Measurements from ENCODE around the gene MYO1B.

MYO1B gene

DNA sequence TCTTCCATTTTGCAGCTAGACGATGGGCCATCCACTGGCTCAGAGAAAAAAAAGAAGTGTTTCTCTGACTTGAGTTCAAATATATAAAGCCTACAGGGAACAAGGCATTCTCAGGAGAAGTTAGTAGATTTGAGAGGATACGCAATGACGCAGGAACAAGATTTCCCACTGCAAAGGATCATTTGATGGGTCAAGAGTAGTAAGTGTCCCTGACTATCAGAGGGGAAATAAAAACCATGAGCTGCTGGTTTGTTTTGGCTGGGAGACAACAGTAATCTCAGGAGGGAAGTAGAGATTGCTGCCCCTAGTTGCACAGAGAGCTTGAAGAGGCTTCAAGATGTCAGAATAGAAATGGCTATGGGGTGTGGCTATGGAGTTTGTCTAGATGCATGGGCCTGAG is 22.3 kb upstream of the MYO1B start:
- Histone ChIP-seq H3K9ac (ENCODE audit: low read depth in 1 of 2, low read length in 2 of 2) (no peak overlapping the region), H3K27ac (ENCODE audit: low read depth in 2 of 2, low read length in 2 of 2) (no peak overlapping the region), H3K27me3 (ENCODE audit: control insufficient read depth in 2 of 2, insufficient read depth in 2 of 2, low read length in 2 of 2) (no peaks in the 10 kb centered on the region), H3K4me1 (ENCODE audit: control insufficient read depth in 2 of 2, insufficient read depth in 2 of 2, low read length in 2 of 2) (peaks cover 2 to 4% of the 10 kb centered on the region in 2 donors), H3K9me3 (ENCODE audit: control insufficient read depth in 2 of 2, low read length in 2 of 2) (no peaks in the 10 kb centered on the region), H3K36me3 (ENCODE audit: control insufficient read depth in 2 of 2, insufficient read depth in 2 of 2, low read length in 2 of 2) (no peaks in the 10 kb centered on the region), H3K4me3 (ENCODE audit: low read length in 2 of 2) (no peak overlapping the region)

DNA sequence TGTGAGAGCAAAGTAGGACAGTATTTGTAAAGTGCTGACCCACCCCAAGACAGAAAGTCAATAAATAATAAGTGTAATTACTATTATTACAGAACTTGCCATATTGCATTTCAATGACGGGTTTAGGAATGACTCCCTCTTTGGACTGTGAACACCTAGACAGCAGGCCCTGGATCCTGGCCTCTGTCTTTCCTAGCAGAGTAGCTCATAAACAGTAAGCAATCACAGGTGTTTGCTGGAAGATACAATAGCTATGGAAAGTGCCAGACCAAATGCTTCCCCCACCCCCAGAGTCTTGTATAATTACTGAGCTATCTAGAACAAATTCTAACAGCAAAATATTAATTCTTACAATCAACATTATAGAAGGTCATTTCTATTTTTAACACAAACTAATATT is 20.1 kb upstream of the MYO1B start:
- H3K27me3 ChIP-seq (ENCODE audit: control insufficient read depth in 2 of 2, insufficient read depth in 2 of 2, low read length in 2 of 2): no peaks in the 10 kb centered on the region
- no peak overlapping the region for H3K27ac ChIP-seq (ENCODE audit: low read depth in 2 of 2, low read length in 2 of 2)
- H3K4me1 ChIP-seq (ENCODE audit: control insufficient read depth in 2 of 2, insufficient read depth in 2 of 2, low read length in 2 of 2): no peaks in the 10 kb centered on the region
- no peak overlapping the region for H3K4me3 ChIP-seq (ENCODE audit: low read length in 2 of 2)
- H3K9me3 ChIP-seq (ENCODE audit: control insufficient read depth in 2 of 2, low read length in 2 of 2): no peaks in the 10 kb centered on the region
- no peaks in the 10 kb centered on the region for H3K36me3 ChIP-seq (ENCODE audit: control insufficient read depth in 2 of 2, insufficient read depth in 2 of 2, low read length in 2 of 2)
- H3K9ac ChIP-seq (ENCODE audit: low read depth in 1 of 2, low read length in 2 of 2): no peak overlapping the region

DNA sequence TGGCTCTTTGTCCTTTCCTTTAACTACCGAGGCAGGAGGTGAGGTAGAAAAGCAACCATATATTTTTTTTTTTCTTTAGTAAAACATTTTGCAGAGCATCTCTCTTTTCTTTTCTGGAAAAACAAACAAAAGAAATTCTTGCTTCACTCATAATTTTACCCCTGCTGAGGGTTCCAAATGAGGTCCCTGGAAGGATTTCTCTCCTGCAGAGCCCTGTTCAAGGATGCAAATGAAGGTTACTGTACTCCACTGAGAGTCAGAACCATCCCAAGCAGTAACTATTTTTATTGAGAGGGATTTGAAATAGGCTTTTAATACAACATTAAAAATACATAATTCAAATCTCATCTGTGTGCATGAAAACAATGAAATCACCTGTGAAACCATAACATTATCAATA is 19.5 kb upstream of the MYO1B start:
- H3K9me3 ChIP-seq (ENCODE audit: control insufficient read depth in 2 of 2, low read length in 2 of 2): no peaks in the 10 kb centered on the region
- H3K36me3 ChIP-seq (ENCODE audit: control insufficient read depth in 2 of 2, insufficient read depth in 2 of 2, low read length in 2 of 2): no peaks in the 10 kb centered on the region
- no peaks in the 10 kb centered on the region for H3K27me3 ChIP-seq (ENCODE audit: control insufficient read depth in 2 of 2, insufficient read depth in 2 of 2, low read length in 2 of 2)
- H3K4me3 ChIP-seq (ENCODE audit: low read length in 2 of 2): no peak overlapping the region
- no peak overlapping the region for H3K9ac ChIP-seq (ENCODE audit: low read depth in 1 of 2, low read length in 2 of 2)
- no peak overlapping the region for H3K27ac ChIP-seq (ENCODE audit: low read depth in 2 of 2, low read length in 2 of 2)
- no peaks in the 10 kb centered on the region for H3K4me1 ChIP-seq (ENCODE audit: control insufficient read depth in 2 of 2, insufficient read depth in 2 of 2, low read length in 2 of 2)

DNA sequence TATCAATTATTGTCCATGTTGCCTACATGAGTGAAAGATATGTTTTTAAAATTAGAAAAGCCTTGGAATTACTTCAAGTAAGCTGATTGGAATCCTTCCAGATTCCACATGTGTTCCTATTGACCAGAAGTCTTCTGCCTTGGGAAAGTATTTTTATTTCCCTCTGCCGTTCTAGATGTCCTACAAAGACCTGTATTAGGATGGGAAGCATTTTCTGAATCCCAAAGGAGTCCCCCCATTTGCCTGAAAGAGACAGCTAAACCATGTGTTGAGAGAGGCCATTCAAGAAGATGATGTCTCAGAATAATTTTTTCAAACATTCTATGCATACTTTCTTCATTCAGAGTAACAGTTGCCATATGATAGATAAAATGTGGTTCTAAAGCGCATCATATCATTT is 19.0 kb upstream of the MYO1B start:
- H3K4me3 ChIP-seq (ENCODE audit: low read length in 2 of 2): no peak overlapping the region
- H3K36me3 ChIP-seq (ENCODE audit: control insufficient read depth in 2 of 2, insufficient read depth in 2 of 2, low read length in 2 of 2): no peaks in the 10 kb centered on the region
- no peak overlapping the region for H3K27ac ChIP-seq (ENCODE audit: low read depth in 2 of 2, low read length in 2 of 2)
- H3K4me1 ChIP-seq (ENCODE audit: control insufficient read depth in 2 of 2, insufficient read depth in 2 of 2, low read length in 2 of 2): no peaks in the 10 kb centered on the region
- H3K9ac ChIP-seq (ENCODE audit: low read depth in 1 of 2, low read length in 2 of 2): no peak overlapping the region
- no peaks in the 10 kb centered on the region for H3K27me3 ChIP-seq (ENCODE audit: control insufficient read depth in 2 of 2, insufficient read depth in 2 of 2, low read length in 2 of 2)
- no peaks in the 10 kb centered on the region for H3K9me3 ChIP-seq (ENCODE audit: control insufficient read depth in 2 of 2, low read length in 2 of 2)

DNA sequence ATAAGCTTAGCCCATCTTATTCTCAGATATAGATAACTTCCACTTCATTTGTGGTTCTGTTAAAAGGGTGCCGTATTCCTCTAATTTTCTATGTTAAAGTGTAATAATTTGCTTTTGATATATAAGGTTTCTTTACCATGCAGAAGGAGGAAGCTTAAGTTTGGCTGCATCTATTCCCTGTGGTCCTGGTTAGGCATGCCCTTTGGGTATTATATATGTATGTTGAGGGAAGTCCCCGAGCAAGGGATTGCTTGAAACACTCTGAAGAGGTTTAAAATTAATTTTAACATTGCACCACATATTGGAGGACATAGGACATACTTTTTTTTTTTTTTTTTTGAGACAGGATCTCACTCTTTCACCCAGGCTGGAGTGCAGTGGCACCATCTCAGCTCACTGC is 16.9 kb upstream of the MYO1B start:
- Histone ChIP-seq H3K4me1 (ENCODE audit: control insufficient read depth in 2 of 2, insufficient read depth in 2 of 2, low read length in 2 of 2) (peaks cover 0 to 3% of the 10 kb centered on the region in 2 donors), H3K9me3 (ENCODE audit: control insufficient read depth in 2 of 2, low read length in 2 of 2) (no peaks in the 10 kb centered on the region), H3K36me3 (ENCODE audit: control insufficient read depth in 2 of 2, insufficient read depth in 2 of 2, low read length in 2 of 2) (no peaks in the 10 kb centered on the region), H3K27ac (ENCODE audit: low read depth in 2 of 2, low read length in 2 of 2) (no peak overlapping the region), H3K4me3 (ENCODE audit: low read length in 2 of 2) (no peak overlapping the region), H3K27me3 (ENCODE audit: control insufficient read depth in 2 of 2, insufficient read depth in 2 of 2, low read length in 2 of 2) (no peaks in the 10 kb centered on the region), H3K9ac (ENCODE audit: low read depth in 1 of 2, low read length in 2 of 2) (no peak overlapping the region)

DNA sequence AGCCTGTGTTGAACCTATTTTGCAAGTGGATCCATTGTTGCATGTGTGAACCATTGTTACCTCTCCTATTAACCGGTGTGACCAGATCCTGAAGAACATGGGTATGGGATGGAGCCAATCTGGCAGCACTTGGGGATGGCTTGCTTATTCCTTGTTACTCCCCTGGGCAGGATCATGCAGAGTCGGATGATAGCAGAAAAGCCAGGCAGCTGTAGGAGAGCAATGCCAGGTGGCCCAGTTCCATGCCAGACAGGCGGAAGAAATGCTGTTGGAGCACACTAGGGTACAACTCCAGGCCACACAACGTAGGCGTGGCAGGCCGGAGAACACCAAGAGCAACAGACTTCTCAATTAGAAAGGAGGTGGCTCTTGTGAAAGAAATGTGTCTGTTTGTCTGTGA is 16.3 kb upstream of the MYO1B start:
- H3K27me3 ChIP-seq (ENCODE audit: control insufficient read depth in 2 of 2, insufficient read depth in 2 of 2, low read length in 2 of 2): no peaks in the 10 kb centered on the region
- H3K9ac ChIP-seq (ENCODE audit: low read depth in 1 of 2, low read length in 2 of 2): no peak overlapping the region
- H3K4me3 ChIP-seq (ENCODE audit: low read length in 2 of 2): no peak overlapping the region
- no peak overlapping the region for H3K27ac ChIP-seq (ENCODE audit: low read depth in 2 of 2, low read length in 2 of 2)
- H3K36me3 ChIP-seq (ENCODE audit: control insufficient read depth in 2 of 2, insufficient read depth in 2 of 2, low read length in 2 of 2): no peaks in the 10 kb centered on the region
- H3K9me3 ChIP-seq (ENCODE audit: control insufficient read depth in 2 of 2, low read length in 2 of 2): no peaks in the 10 kb centered on the region
- H3K4me1 ChIP-seq (ENCODE audit: control insufficient read depth in 2 of 2, insufficient read depth in 2 of 2, low read length in 2 of 2): peaks cover 0 to 3% of the 10 kb centered on the region in 2 donors

DNA sequence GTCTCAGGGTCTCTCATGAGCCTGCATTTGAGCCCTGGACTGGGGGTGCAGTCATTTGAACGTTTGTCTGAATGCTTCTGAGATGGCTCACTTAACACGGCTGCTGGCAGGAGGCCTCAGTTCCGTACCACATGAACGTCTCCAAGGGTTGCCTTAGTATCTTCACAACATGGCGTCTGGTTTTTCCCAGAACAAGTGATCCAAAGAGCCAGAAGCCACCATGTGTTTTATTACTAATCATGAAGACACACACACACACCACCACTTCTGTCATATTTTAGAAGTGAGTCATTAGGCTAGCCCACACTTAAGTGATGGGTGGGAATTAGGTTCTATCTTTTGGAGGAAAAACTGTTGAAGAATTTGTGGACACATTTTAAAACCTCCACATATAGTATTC is 15.0 kb upstream of the MYO1B start:
- Histone ChIP-seq H3K27me3 (ENCODE audit: control insufficient read depth in 2 of 2, insufficient read depth in 2 of 2, low read length in 2 of 2) (no peaks in the 10 kb centered on the region), H3K27ac (ENCODE audit: low read depth in 2 of 2, low read length in 2 of 2) (no peak overlapping the region)

DNA sequence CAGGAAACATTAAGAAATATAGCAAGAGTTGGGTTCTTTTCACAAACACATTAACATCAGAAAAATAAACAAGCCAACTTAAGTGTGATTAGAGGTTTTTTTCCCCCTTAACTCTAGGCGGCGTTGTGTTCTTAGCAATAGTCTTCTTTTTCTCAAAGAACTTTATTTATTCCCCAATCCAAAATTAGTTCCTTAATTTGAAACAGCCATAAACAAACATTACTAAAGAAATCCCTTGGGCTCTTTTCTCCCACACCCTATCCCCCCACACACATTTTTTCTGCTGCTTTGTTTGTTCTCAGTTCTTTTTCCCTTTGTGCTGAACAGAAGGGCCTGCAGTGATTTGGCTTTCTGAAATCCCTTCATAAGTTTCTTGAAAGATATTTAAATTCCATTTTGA is 13.2 kb upstream of the MYO1B start:
- H3K9ac ChIP-seq (ENCODE audit: low read depth in 1 of 2, low read length in 2 of 2): no peak overlapping the region
- H3K27ac ChIP-seq (ENCODE audit: low read depth in 2 of 2, low read length in 2 of 2): no peak overlapping the region
- H3K27me3 ChIP-seq (ENCODE audit: control insufficient read depth in 2 of 2, insufficient read depth in 2 of 2, low read length in 2 of 2): no peaks in the 10 kb centered on the region

More for the DNA sequence above, 15.0 kb upstream of the MYO1B start:
- Histone ChIP-seq H3K9me3 (ENCODE audit: control insufficient read depth in 2 of 2, low read length in 2 of 2) (no peaks in the 10 kb centered on the region), H3K36me3 (ENCODE audit: control insufficient read depth in 2 of 2, insufficient read depth in 2 of 2, low read length in 2 of 2) (no peaks in the 10 kb centered on the region), H3K4me3 (ENCODE audit: low read length in 2 of 2) (no peak overlapping the region), H3K9ac (ENCODE audit: low read depth in 1 of 2, low read length in 2 of 2) (no peak overlapping the region), H3K4me1 (ENCODE audit: control insufficient read depth in 2 of 2, insufficient read depth in 2 of 2, low read length in 2 of 2) (peaks cover 0 to 3% of the 10 kb centered on the region in 2 donors)

DNA sequence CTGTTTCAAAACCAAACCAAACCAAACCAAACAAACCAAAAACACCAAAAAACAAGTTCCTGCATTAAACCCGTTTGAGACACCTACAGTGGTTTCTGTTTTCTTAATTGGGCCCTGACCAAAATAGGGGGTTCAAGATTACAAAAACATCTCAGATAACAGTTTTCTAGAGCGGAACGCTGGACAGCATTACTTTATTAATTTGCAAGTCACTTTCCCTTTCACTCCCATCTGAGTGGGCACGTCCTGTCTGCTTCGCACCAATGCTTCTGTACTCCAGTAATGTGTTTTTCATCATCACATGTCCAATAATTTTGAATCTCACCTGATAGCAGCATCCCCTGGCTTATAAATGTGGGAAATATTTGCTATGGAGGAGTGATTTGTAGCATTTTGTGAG is 11.7 kb upstream of the MYO1B start:
- Histone ChIP-seq H3K27me3 (ENCODE audit: control insufficient read depth in 2 of 2, insufficient read depth in 2 of 2, low read length in 2 of 2) (no peaks in the 10 kb centered on the region), H3K4me3 (ENCODE audit: low read length in 2 of 2) (no peak overlapping the region), H3K9me3 (ENCODE audit: control insufficient read depth in 2 of 2, low read length in 2 of 2) (no peaks in the 10 kb centered on the region), H3K9ac (ENCODE audit: low read depth in 1 of 2, low read length in 2 of 2) (no peak overlapping the region), H3K36me3 (ENCODE audit: control insufficient read depth in 2 of 2, insufficient read depth in 2 of 2, low read length in 2 of 2) (no peaks in the 10 kb centered on the region), H3K4me1 (ENCODE audit: control insufficient read depth in 2 of 2, insufficient read depth in 2 of 2, low read length in 2 of 2) (peaks cover 0 to 3% of the 10 kb centered on the region in 2 donors), H3K27ac (ENCODE audit: low read depth in 2 of 2, low read length in 2 of 2) (no peak overlapping the region)

More for the DNA sequence above, 13.2 kb upstream of the MYO1B start:
- Histone ChIP-seq H3K36me3 (ENCODE audit: control insufficient read depth in 2 of 2, insufficient read depth in 2 of 2, low read length in 2 of 2) (no peaks in the 10 kb centered on the region), H3K4me1 (ENCODE audit: control insufficient read depth in 2 of 2, insufficient read depth in 2 of 2, low read length in 2 of 2) (peaks cover 0 to 3% of the 10 kb centered on the region in 2 donors), H3K9me3 (ENCODE audit: control insufficient read depth in 2 of 2, low read length in 2 of 2) (no peaks in the 10 kb centered on the region), H3K4me3 (ENCODE audit: low read length in 2 of 2) (no peak overlapping the region)

DNA sequence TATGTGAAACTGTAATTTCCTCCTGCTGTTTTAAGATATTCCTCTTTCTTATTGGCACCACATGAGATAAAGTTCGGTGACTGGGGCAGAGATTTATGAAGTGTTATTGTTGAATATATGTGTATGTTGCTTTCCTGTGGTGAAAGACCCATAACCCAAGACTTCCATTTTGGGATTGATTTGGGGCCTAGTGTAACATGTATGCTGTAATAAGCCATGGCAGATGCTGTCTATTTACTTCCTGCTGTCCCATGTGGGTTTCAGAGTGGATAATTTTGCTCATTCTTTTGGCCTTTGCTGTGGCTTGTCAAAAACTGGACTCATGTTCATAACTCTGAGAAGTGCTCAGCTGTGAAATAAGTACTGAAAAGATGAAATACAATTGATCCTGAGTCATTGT is 10.8 kb upstream of the MYO1B start:
- Histone ChIP-seq H3K27me3 (ENCODE audit: control insufficient read depth in 2 of 2, insufficient read depth in 2 of 2, low read length in 2 of 2) (no peaks in the 10 kb centered on the region), H3K36me3 (ENCODE audit: control insufficient read depth in 2 of 2, insufficient read depth in 2 of 2, low read length in 2 of 2) (no peaks in the 10 kb centered on the region), H3K4me3 (ENCODE audit: low read length in 2 of 2) (no peak overlapping the region), H3K9ac (ENCODE audit: low read depth in 1 of 2, low read length in 2 of 2) (no peak overlapping the region), H3K4me1 (ENCODE audit: control insufficient read depth in 2 of 2, insufficient read depth in 2 of 2, low read length in 2 of 2) (peaks cover 0 to 3% of the 10 kb centered on the region in 2 donors), H3K27ac (ENCODE audit: low read depth in 2 of 2, low read length in 2 of 2) (no peak overlapping the region), H3K9me3 (ENCODE audit: control insufficient read depth in 2 of 2, low read length in 2 of 2) (no peaks in the 10 kb centered on the region)

DNA sequence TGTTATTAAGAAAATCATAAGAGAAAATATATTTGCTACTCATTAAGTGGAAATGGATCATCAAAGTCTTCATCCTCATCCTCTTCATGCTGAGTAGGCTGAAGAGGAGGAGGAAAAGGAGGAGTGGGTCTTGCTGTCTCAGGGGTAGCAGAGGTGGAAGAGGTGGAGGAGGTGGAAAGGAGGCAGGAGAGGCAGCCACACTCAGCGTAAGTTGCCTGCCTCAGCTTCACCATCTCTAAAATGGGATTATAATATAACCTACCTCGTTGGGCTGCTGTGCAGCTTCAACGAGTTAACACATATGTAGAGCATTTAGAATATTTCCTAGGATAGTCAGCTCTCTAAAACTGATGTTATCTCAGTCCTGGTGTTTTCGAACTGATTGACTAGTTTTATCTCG is 4.3 kb upstream of the MYO1B start:
- no peaks in the 10 kb centered on the region for H3K27me3 ChIP-seq (ENCODE audit: control insufficient read depth in 2 of 2, insufficient read depth in 2 of 2, low read length in 2 of 2)
- no peaks in the 10 kb centered on the region for H3K4me1 ChIP-seq (ENCODE audit: control insufficient read depth in 2 of 2, insufficient read depth in 2 of 2, low read length in 2 of 2)

More for the DNA sequence above, 4.3 kb upstream of the MYO1B start:
- H3K9ac ChIP-seq (ENCODE audit: low read depth in 1 of 2, low read length in 2 of 2): no peak overlapping the region
- no peak overlapping the region for H3K4me3 ChIP-seq (ENCODE audit: low read length in 2 of 2)
- H3K27ac ChIP-seq (ENCODE audit: low read depth in 2 of 2, low read length in 2 of 2): no peak overlapping the region
- no peaks in the 10 kb centered on the region for H3K36me3 ChIP-seq (ENCODE audit: control insufficient read depth in 2 of 2, insufficient read depth in 2 of 2, low read length in 2 of 2)
- no peaks in the 10 kb centered on the region for H3K9me3 ChIP-seq (ENCODE audit: control insufficient read depth in 2 of 2, low read length in 2 of 2)
